VCaP (cell line): ENCODE data around the gene RABGGTA.

Source experiments
- H3K27ac ChIP-seq: fragments of 450-650 bp; 2 replicates; pipeline ENCODE4 v1.5.1; 2017
- CTCF ChIP-seq: fragments of 450-650 bp; conservative IDR thresholded peaks from 2 replicates; pipeline ENCODE4 v1.5.1; 2017; ENCODE audit warnings: mild to moderate bottlenecking, moderate library complexity

The RABGGTA gene

GRCh38 chr14:24280797-24281460, 9.5 kb upstream of the RABGGTA start:
- TF ChIP-seq CTCF: no peak
- H3K27ac ChIP-seq: no peak overlapping the region

- 0 out of 2 replicates have a peak, but pooled peaks have one; percentile 5 for TF ChIP-seq CTCF
- no peak overlapping the region for H3K27ac ChIP-seq
These were observed 8.1 kb upstream of the RABGGTA start for GRCh38 chr14:24279301-24280186.

- no peak for TF ChIP-seq CTCF
- H3K27ac ChIP-seq: no peak overlapping the region
These were observed 7.0 kb upstream of the RABGGTA start for GRCh38 chr14:24278424-24278823.

GRCh38 chr14:24277606-24278321, 6.4 kb upstream of the RABGGTA start:
- TF ChIP-seq CTCF: no peak
- H3K27ac ChIP-seq: no peak overlapping the region

GRCh38 chr14:24277071-24277470, 5.7 kb upstream of the RABGGTA start:
- H3K27ac ChIP-seq: no peak overlapping the region
- no peak for TF ChIP-seq CTCF

- no peak overlapping the region for H3K27ac ChIP-seq
- TF ChIP-seq CTCF: no peak
These were observed 2.7 kb upstream of the RABGGTA start for GRCh38 chr14:24274101-24274543.
